ENCODE results near the gene KCTD21.

DNA sequence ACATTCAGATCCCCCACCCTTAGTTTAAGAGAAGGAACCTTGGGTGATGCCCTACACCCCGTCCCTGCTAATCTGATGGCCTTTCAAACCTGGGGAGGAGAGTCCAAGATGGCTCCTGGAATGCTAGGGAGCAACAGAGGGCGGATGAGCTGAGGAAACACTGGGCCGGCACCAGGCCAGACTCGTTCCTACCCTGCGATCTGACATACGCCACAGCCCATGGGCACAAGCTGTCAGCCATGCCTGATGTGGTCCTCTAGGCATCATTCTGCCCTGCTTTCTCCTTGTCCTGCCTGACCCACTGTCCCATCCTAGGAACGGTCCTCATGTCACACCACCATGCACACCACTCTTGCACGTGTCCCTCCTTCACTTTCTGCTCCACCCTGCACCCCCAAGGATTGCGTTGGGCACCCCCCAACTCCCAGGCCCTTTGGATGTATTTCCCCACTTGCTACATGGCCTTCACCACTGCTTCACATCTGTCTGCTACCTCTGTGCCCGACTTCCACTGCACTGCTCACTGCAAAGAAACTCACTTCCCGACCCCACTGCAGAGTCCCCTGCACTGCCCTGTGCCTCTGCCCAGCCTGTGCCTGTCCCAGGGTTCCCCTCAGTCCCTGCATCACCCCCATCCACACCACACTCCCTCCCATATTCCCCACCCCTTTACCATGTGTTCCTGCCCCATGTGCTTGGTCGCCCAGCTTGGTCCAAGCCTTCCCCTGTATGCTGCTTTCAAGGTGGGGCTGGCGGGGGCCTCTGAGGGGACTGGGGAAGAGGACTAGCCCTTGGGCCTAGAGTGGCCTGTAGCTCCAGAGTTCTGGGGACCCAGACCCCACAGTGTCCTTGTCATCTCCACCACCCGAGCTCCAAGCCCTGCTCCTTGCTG lies 29.5 kb upstream of the KCTD21 start:
- TF ChIP-seq POLR2AphosphoS5 (IDR thresholded peaks at IDR 0.05; ENCODE audit: low read depth, low read length) = no peak
- no peak for TF ChIP-seq SIN3A (IDR thresholded peaks at IDR 0.05; ENCODE audit: borderline replicate concordance, insufficient read depth, low read length)
